Esophagus squamous epithelium (tissue), 5 donors: ENCODE results near the gene SEPTIN7. TPM values are rescaled to one million over a fixed set of nuclear protein-coding genes. Genes with fewer than 3 reads are reported as not detected.

Experiments used
- DNase-seq: peaks from one replicate; lab custom pipeline; 2025; lab: John Stamatoyannopoulos, UW
- H3K27ac ChIP-seq, 4 donors: fragments of 200-600 bp; sonication (generic); one replicate each; pipeline ENCODE4 v1.5.1; 2016 to 2019; ENCODE audit warnings: mild to moderate bottlenecking in 1 of 4
- H3K27me3 ChIP-seq, 4 donors: fragments of 200-600 bp; sonication (generic); 1 replicate in 3 of 4; 2 replicates in 1 of 4; pipeline versions ENCODE4 v1.5.1 to v1.6.0; 2017 to 2021; ENCODE audit warnings: antibody characterized with exemption in 1 of 4
- H3K36me3 ChIP-seq, 3 donors: fragments of 200-600 bp; sonication (generic); one replicate each; pipeline ENCODE4 v1.5.1; 2016 to 2019
- H3K4me1 ChIP-seq, 3 donors: fragments of 200-600 bp; sonication (generic); one replicate each; pipeline ENCODE4 v1.5.1; 2017 to 2019
- H3K4me3 ChIP-seq, 4 donors: fragments of 200-600 bp; sonication (generic); 1 replicate in 3 of 4; 2 replicates in 1 of 4; pipeline ENCODE4 v1.5.1; 2016 to 2019; ENCODE audit warnings: mild to moderate bottlenecking in 2 of 4, moderate library complexity in 1 of 4
- H3K9me3 ChIP-seq, 3 donors: fragments of 200-600 bp; sonication (generic); one replicate each; pipeline ENCODE4 v1.5.1; 2016 to 2019
- CTCF ChIP-seq, 6 experiments: fragments of 450-650 bp in 4 of 6; fragments of 200-600 bp in 2 of 6; sonication (generic) in 2 of 6; IDR thresholded peaks; one replicate each; pipeline ENCODE4 v1.5.1; 2016 to 2019; ENCODE audit warnings: antibody characterized with exemption in 6 of 6, mild to moderate bottlenecking in 4 of 6, moderate library complexity in 4 of 6
- POLR2A ChIP-seq, 4 donors: fragments of 450-650 bp; IDR thresholded peaks; one replicate each; pipeline ENCODE4 v1.6.1; 2017; ENCODE audit warnings: antibody characterized with exemption in 4 of 4, mild to moderate bottlenecking in 4 of 4, moderate library complexity in 3 of 4
- WGBS, 2 donors: methylation state at CpG; one replicate each; pipeline ENCODE4 v1.1.5; 2018; 5-methylcytosine and 5-hydroxymethylcytosine counted together
- intact Hi-C: fragments of 100-400 bp; cut with DNase I; formaldehyde crosslinking; loops from one replicate; pipeline ENCODE4 v1.15.0; 2022
- total RNA-seq, 4 donors: library from RNA; depleted of rRNA; stranded (reverse); fragments of >200 nt; gene quantifications; one replicate each; pipeline ENCODE4 v1.1.0, GENCODE V29; 2016
- donor health status: DM: yes; HTN: yes; CAD: no.

SEPTIN7 gene
- total RNA-seq, 4 donors from 2014 or later = 102 to 174 (median 147) TPM

- H3K27me3 ChIP-seq = no peaks in the 10 kb centered on the region
- intact Hi-C loops = no loop called here
- H3K4me1 ChIP-seq = peaks cover 0 to 7% (median 0%) of the 10 kb centered on the region in 3 donors
- no peaks in the 10 kb centered on the region for H3K36me3 ChIP-seq
- H3K9me3 ChIP-seq = no peaks in the 10 kb centered on the region
- WGBS, 2 donors = 58 to 60% methylated on average over 4 of the region's 4 CpGs
- TF ChIP-seq POLR2A (IDR thresholded peaks at IDR 0.05) (no peak), CTCF (IDR thresholded peaks at IDR 0.05) (no peak)
- no peak for DNase-seq
- no peak overlapping the region for H3K4me3 ChIP-seq
- H3K27ac ChIP-seq = no peak overlapping the region
Measured at GRCh38 chr7:35761871-35762677, 38.8 kb upstream of the SEPTIN7 start.

- Histone ChIP-seq H3K36me3 (no peaks in the 10 kb centered on the region), H3K4me1 (peaks cover 0 to 7% (median 0%) of the 10 kb centered on the region in 3 donors), H3K9me3 (no peaks in the 10 kb centered on the region), H3K27me3 (no peaks in the 10 kb centered on the region), H3K27ac (no peak overlapping the region), H3K4me3 (no peak overlapping the region)
- DNase-seq = no peak
- intact Hi-C loops = no loop called here
- WGBS, 2 donors = 57 to 68% methylated on average over 3 of the region's 3 CpGs
- TF ChIP-seq CTCF (IDR thresholded peaks at IDR 0.05) (no peak), POLR2A (IDR thresholded peaks at IDR 0.05) (no peak)
Measured at GRCh38 chr7:35762781-35763180, 38.1 kb upstream of the SEPTIN7 start.

- no peaks in the 10 kb centered on the region for H3K9me3 ChIP-seq
- DNase-seq = no peak
- TF ChIP-seq CTCF (IDR thresholded peaks at IDR 0.05) (no peak), POLR2A (IDR thresholded peaks at IDR 0.05) (no peak)
- WGBS, 2 donors = 87 to 92% methylated on average over 6 to 19 of the region's 20 CpGs
- H3K4me1 ChIP-seq = no peaks in the 10 kb centered on the region
- intact Hi-C loops = no loop called here
- no peak overlapping the region for H3K27ac ChIP-seq
- H3K4me3 ChIP-seq = no peak overlapping the region
- no peaks in the 10 kb centered on the region for H3K36me3 ChIP-seq
- no peaks in the 10 kb centered on the region for H3K27me3 ChIP-seq
Measured at GRCh38 chr7:35768346-35768745, 32.5 kb upstream of the SEPTIN7 start.

GRCh38 chr7:35771776-35772175 lies 29.1 kb upstream of the SEPTIN7 start:
- Histone ChIP-seq H3K36me3 (no peaks in the 10 kb centered on the region), H3K4me1 (no peaks in the 10 kb centered on the region), H3K9me3 (no peaks in the 10 kb centered on the region), H3K27ac (no peak overlapping the region), H3K27me3 (no peaks in the 10 kb centered on the region), H3K4me3 (no peak overlapping the region)
- TF ChIP-seq CTCF (IDR thresholded peaks at IDR 0.05) = no peak
- TF ChIP-seq POLR2A (IDR thresholded peaks at IDR 0.05) = no peak
- intact Hi-C loops = no loop called here
- no peak for DNase-seq

- WGBS, 2 donors = 84 to 86% methylated on average over 3 of the region's 3 CpGs
- TF ChIP-seq POLR2A (IDR thresholded peaks at IDR 0.05) (no peak), CTCF (IDR thresholded peaks at IDR 0.05) (no peak)
- no peak for DNase-seq
- no peaks in the 10 kb centered on the region for H3K36me3 ChIP-seq
- no peaks in the 10 kb centered on the region for H3K27me3 ChIP-seq
- H3K4me3 ChIP-seq = no peak overlapping the region
- no peaks in the 10 kb centered on the region for H3K9me3 ChIP-seq
- intact Hi-C loops = no loop called here
- H3K4me1 ChIP-seq = no peaks in the 10 kb centered on the region
- no peak overlapping the region for H3K27ac ChIP-seq
Measured at GRCh38 chr7:35773994-35774393, 26.9 kb upstream of the SEPTIN7 start.
